NT2/D1 (cell line): ENCODE results near the gene CRX.

ENCODE experiments used
- SUZ12 ChIP-seq: IDR thresholded peaks from 2 replicates; pipeline ENCODE4 v1.6.1; 2011; ENCODE audit not compliant: insufficient read length, insufficient read depth; ENCODE audit errors: extremely low read depth
- YY1 ChIP-seq: IDR thresholded peaks from 2 replicates; pipeline ENCODE4 v1.6.1; 2011; ENCODE audit not compliant: insufficient read length, insufficient read depth
- ZNF274 ChIP-seq: IDR thresholded peaks from 2 replicates; pipeline ENCODE4 v1.6.1; 2011; ENCODE audit warnings: mild to moderate bottlenecking, low read depth, low read length

DNA sequence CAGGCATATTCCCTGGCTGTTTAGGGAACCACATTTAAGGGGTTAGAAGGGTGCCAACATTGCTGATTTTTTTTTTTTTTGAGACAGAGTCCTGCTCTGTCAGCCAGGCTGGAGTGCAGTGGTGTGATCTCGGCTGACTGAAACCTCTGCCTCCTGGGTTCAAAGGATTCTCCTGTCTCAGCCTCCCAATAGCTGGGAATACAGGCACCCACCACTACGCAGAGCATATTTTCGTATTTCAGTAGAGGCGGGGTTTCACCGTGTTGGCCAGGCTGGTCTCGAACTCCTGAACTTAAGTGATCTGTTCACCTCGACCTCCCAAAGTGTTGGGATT lies 7.8 kb upstream of the CRX start:
- TF ChIP-seq ZNF274 (no peak), YY1 (no peak), SUZ12 (no peak)
